Body of pancreas (tissue), 4 donors: ENCODE data around the gene ZDHHC16. TPM values are rescaled to one million over a fixed set of nuclear protein-coding genes. Genes with fewer than 3 reads are reported as not detected.

Source experiments
- ATAC-seq: fragments of 150-250 bp; one replicate; pipeline ENCODE4 v1.9.1; 2016
- DNase-seq, 4 donors: peaks; one replicate each; pipeline ENCODE4 v3.0.0-alpha.2; 2019
- H3K27ac ChIP-seq, 4 donors: fragments of 200-600 bp; sonication (generic); 1 replicate in 3 of 4; 2 replicates in 1 of 4; pipeline versions ENCODE4 v1.5.1 to v1.6.1; 2016 to 2019; ENCODE audit warnings: mild to moderate bottlenecking in 1 of 4, mixed read lengths in 1 of 4, moderate library complexity in 1 of 4
- H3K27me3 ChIP-seq, 2 donors: fragments of 200-600 bp; sonication (generic); one replicate each; pipeline ENCODE4 v1.6.0; 2016; ENCODE audit warnings: mild to moderate bottlenecking in 1 of 2
- H3K36me3 ChIP-seq, 2 donors: fragments of 200-600 bp; sonication (generic); replicated peaks in 1 of 2; 2 replicates each; pipeline ENCODE4 v1.5.1; 2016; ENCODE audit warnings: low read depth in 2 of 2; ENCODE audit not compliant: insufficient read depth in 1 of 2
- H3K4me1 ChIP-seq: fragments of 200-600 bp; sonication (generic); one replicate; pipeline ENCODE4 v1.6.0; 2016
- H3K4me3 ChIP-seq, 2 donors: fragments of 200-600 bp; sonication (generic); 1 replicate in 1 of 2; 2 replicates in 1 of 2; pipeline ENCODE4 v1.5.1; 2016 to 2019
- H3K9me3 ChIP-seq, 3 donors: fragments of 200-600 bp; sonication (generic); 1 replicate in 2 of 3; 2 replicates in 1 of 3; pipeline ENCODE4 v1.5.1; 2016
- POLR2A ChIP-seq, 3 donors: fragments of 450-650 bp; IDR thresholded peaks; one replicate each; pipeline ENCODE4 v1.6.1; 2016; ENCODE audit warnings: antibody characterized with exemption in 3 of 3, mild to moderate bottlenecking in 2 of 3
- WGBS, 2 donors: methylation state at CpG; one replicate each; pipeline ENCODE4 v1.1.5; 2017; 5-methylcytosine and 5-hydroxymethylcytosine counted together
- intact Hi-C: fragments of 100-400 bp; cut with DNase I; formaldehyde crosslinking; loops from one replicate; pipeline ENCODE4 v1.15.1; 2023
- total RNA-seq, 2 donors: library from RNA; depleted of rRNA; stranded (reverse); fragments of >200 nt; gene quantifications; one replicate each; pipeline ENCODE4 v1.1.0, GENCODE V29; 2016
- TF ChIP-seq, protein P1 (sequence below), 7 experiments: fragments of 450-650 bp in 4 of 7; fragments of 200-600 bp in 3 of 7; sonication (generic) in 3 of 7; IDR thresholded peaks; one replicate each; pipeline ENCODE4 v1.5.1; 2016 to 2019; ENCODE audit warnings: antibody characterized with exemption in 7 of 7

The ZDHHC16 gene
- total RNA-seq, 2 donors from 2014 or later: 17.5 to 18.2 TPM

GRCh38 chr10:97456034-97456685, 10.2 kb downstream of the ZDHHC16 start:
- 82 to 83% methylated on average over 5 of the region's 5 CpGs for WGBS, 2 donors
- Histone ChIP-seq H3K36me3 (peaks cover 5 to 33% of the 10 kb centered on the region in 2 donors), H3K27ac (no peak overlapping the region)

GRCh38 chr10:97456686-97457065, 10.7 kb downstream of the ZDHHC16 start:
- ATAC-seq: no peak
- H3K27me3 ChIP-seq: no peaks in the 10 kb centered on the region
- TF ChIP-seq, protein P1, sequence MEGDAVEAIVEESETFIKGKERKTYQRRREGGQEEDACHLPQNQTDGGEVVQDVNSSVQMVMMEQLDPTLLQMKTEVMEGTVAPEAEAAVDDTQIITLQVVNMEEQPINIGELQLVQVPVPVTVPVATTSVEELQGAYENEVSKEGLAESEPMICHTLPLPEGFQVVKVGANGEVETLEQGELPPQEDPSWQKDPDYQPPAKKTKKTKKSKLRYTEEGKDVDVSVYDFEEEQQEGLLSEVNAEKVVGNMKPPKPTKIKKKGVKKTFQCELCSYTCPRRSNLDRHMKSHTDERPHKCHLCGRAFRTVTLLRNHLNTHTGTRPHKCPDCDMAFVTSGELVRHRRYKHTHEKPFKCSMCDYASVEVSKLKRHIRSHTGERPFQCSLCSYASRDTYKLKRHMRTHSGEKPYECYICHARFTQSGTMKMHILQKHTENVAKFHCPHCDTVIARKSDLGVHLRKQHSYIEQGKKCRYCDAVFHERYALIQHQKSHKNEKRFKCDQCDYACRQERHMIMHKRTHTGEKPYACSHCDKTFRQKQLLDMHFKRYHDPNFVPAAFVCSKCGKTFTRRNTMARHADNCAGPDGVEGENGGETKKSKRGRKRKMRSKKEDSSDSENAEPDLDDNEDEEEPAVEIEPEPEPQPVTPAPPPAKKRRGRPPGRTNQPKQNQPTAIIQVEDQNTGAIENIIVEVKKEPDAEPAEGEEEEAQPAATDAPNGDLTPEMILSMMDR (IDR thresholded peaks at IDR 0.05): no peak
- TF ChIP-seq POLR2A (IDR thresholded peaks at IDR 0.05): no peak
- no peak for DNase-seq
- intact Hi-C loops: no loop called here
- H3K27ac ChIP-seq: no peak overlapping the region
- no peaks in the 10 kb centered on the region for H3K9me3 ChIP-seq
- peaks cover 5 to 38% of the 10 kb centered on the region in 2 donors for H3K36me3 ChIP-seq
- WGBS, 2 donors: 78 to 100% methylated on average over 1 to 3 of the region's 3 CpGs
- peaks cover 10% of the 10 kb centered on the region for H3K4me1 ChIP-seq
- no peak overlapping the region for H3K4me3 ChIP-seq

More at GRCh38 chr10:97456034-97456685, 10.2 kb downstream of the ZDHHC16 start:
- Histone ChIP-seq H3K4me3 (no peak overlapping the region), H3K27me3 (no peaks in the 10 kb centered on the region), H3K9me3 (no peaks in the 10 kb centered on the region), H3K4me1 (peaks cover 10% of the 10 kb centered on the region)
- no peak for TF ChIP-seq POLR2A (IDR thresholded peaks at IDR 0.05)
- TF ChIP-seq, protein P1 (IDR thresholded peaks at IDR 0.05): no peak
- ATAC-seq (no peak), DNase-seq (no peak)
- intact Hi-C loops: no loop called here

- Histone ChIP-seq H3K36me3 (peaks cover 5 to 48% of the 10 kb centered on the region in 2 donors), H3K9me3 (no peaks in the 10 kb centered on the region), H3K4me1 (peaks cover 15% of the 10 kb centered on the region), H3K4me3 (no peak overlapping the region), H3K27ac (no peak overlapping the region), H3K27me3 (no peaks in the 10 kb centered on the region)
- DNase-seq: no peak
- TF ChIP-seq, protein P1 (IDR thresholded peaks at IDR 0.05): no peak
- TF ChIP-seq POLR2A (IDR thresholded peaks at IDR 0.05): no peak
- intact Hi-C loops: no loop called here
- ATAC-seq: no peak
- 86 to 97% methylated on average over 5 to 7 of the region's 7 CpGs for WGBS, 2 donors
Observed at GRCh38 chr10:97459111-97459510, 13.1 kb downstream of the ZDHHC16 start.

DNA sequence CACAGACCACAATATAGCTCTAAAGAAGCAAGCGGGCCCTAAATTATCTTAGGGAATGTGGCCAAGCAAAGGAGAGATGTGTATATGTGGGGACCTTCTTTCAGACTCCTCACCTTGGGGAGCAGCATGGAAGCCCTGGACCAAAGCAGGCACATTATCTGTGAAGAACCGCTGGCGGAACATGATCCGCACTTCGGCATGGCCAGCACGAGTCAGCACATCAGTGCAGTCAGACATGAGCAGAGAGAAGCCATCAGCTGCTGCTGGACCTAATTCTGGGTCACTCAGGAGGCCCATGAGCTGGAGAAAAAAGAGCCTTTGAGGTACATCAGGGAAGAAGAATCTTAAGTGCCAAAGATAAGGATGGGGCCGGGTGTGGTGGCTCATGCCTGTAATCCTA, 14.0 kb downstream of the ZDHHC16 start:
- Histone ChIP-seq H3K27ac (no peak overlapping the region), H3K36me3 (peaks cover 5 to 48% of the 10 kb centered on the region in 2 donors), H3K4me3 (no peak overlapping the region), H3K4me1 (peaks cover 12% of the 10 kb centered on the region), H3K27me3 (no peaks in the 10 kb centered on the region), H3K9me3 (no peaks in the 10 kb centered on the region)
- TF ChIP-seq, protein P1 (IDR thresholded peaks at IDR 0.05): no peak
- DNase-seq (no peak), ATAC-seq (no peak)
- WGBS, 2 donors: 81 to 86% methylated on average over 4 to 7 of the region's 7 CpGs
- intact Hi-C loops: no loop called here

DNA sequence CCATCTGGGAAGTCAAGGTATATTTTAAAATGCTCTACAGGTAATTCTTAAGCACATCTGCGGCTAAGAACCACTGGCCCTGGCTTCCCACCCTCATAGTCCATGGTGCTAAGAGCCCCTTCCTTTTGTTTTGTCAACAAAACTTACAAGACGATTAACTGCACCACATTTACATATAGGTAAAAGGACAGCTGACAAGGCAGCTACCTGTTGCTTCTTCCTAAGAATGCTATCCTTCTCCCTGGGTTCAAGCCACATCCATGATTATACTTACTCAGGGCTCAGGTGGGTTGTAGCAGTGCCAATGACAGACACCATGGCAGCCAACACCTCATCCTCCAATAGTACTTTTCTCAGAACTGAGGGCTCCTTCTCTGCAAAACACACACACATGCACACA, 16.3 kb downstream of the ZDHHC16 start:
- Histone ChIP-seq H3K4me1 (peaks cover 8% of the 10 kb centered on the region), H3K27me3 (no peaks in the 10 kb centered on the region), H3K9me3 (no peaks in the 10 kb centered on the region), H3K36me3 (peaks cover 5 to 55% of the 10 kb centered on the region in 2 donors), H3K4me3 (no peak overlapping the region), H3K27ac (no peak overlapping the region)
- 83 to 85% methylated on average over 2 of the region's 2 CpGs for WGBS, 2 donors
- no peak for TF ChIP-seq POLR2A (IDR thresholded peaks at IDR 0.05)
- TF ChIP-seq, protein P1 (IDR thresholded peaks at IDR 0.05): no peak
- intact Hi-C loops: no loop called here
- DNase-seq: no peak
- no peak for ATAC-seq
